NCI-H82 (cell line): ENCODE data around the gene B3GALT6.

Experiments used
- DNase-seq: peaks from one replicate; lab custom pipeline; 2025; lab: John Stamatoyannopoulos, UW

B3GALT6 gene

DNA sequence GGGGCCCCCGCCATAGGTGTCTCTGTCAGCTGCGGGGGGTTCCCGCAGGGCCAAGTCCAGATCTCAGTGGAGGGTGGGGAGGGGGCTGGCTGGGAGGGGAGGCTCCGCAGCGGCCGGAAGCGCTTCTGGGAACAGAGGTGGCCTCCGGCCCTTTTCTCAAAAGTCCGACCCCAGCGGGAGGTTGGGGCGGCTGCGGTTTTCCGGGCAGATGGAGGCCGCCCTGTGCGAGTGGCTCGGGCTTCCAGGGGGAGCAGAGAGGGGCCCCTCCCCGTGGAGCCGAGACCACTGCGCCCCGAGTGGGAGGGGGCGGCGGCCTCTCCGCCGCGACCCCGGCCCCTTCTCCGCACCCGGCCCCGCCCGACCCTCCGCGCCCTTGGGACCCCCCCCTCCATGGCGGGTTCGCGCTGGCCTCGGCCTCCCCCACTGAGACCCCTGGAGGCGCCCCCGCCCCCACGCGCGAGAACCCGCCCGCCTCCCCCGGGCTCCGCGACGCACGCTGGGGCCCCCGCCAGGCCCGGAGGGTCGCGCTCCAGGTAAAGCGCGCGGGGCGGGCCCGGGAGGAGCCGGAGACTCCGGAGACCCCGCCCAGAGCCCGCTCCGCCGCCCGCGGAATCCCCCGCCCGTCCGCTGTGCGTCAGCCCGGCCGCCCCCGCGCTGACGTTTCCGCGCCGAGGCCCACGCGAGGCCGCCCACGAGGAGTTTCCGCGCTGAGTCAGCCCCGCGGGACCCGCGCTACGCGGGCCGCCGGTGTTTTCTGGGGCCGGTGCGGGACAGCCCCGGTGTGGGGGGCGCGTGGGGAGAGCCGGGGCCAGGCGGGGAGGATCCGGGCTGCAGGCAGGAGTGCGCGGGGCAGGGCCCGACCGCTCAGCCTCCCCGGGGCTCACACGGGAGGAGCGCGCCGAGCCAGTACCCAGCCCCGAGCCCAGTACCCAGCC, 30.9 kb upstream of the B3GALT6 start:
- DNase-seq, result no peak

DNA sequence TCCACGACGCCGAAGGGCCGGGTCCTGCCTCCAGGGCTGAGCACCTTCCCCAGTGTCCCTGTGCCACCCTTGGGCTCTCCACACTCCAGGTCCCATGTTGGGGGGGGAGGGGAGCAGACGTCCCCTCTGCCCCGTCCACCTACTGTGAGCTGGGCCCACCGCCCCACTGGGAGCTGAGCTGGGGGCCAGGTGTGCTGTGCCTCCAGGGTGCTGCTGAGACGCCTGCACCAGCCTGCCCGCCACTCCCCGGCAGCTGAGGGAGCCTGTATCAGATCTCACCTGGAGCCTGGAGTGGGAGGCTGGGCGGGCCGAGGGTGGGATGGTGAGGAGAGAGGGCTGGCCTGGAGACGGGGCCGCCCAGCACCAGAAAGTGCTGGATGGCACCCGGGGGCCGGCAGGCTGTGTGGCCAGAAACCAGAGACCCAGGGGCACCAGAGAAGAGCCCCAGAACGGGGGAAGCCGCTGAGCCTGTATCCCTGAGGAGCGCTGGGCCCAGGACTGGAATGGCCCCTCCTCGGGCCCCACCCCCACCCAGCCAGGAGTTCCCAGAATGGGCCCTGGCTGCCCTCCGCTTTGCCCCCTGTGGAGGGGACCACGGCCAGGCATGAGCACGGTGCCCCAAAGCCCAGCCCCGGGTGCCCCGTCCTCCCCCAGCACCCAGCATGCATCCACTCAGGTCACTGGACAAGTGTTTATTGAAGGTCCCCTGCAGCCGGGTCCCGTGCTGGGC, 29.0 kb upstream of the B3GALT6 start:
- DNase-seq, result no peak

DNA sequence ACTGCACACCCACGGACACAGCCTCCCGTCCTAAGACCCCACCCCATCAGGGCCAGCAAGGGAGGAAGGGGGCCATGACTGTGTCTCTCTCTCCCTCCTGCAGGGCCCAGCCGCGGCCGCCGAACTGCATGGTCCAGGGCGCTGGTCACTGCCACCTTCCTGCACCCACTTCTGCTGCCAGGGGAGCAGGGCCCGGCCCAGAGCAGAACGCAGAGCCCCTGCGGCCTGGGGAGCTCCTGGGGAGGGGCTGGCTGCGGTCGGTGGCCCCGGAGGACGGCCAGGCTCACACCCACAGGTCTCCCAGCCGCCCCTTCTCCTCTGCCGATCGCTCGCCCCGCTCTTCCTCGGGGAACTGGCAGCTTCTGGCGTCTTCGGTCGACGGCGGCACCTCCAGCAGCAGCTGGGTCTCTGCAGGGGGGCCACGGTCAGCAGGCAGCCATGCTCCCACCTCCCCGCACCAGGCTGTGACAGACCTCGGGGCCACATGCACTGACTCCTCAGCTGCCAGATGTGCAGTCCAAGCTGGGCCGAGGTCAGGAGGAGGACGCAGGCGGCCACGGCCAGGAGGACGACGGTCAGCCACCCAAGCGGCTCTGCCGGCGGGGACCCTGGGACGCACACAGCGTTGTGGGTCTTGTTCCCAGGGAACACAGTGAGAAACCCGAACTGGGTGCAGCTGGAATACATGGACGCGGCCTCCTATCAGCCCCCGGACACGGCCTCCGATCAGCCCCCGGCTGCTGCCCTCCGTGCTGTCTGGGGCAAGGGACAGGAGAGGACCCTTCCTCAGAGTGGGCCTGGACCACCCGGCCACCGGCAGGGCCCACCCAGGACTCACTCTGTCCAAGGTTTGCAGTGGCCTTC, 28.2 kb upstream of the B3GALT6 start:
- peak; percentile 38 for DNase-seq

DNA sequence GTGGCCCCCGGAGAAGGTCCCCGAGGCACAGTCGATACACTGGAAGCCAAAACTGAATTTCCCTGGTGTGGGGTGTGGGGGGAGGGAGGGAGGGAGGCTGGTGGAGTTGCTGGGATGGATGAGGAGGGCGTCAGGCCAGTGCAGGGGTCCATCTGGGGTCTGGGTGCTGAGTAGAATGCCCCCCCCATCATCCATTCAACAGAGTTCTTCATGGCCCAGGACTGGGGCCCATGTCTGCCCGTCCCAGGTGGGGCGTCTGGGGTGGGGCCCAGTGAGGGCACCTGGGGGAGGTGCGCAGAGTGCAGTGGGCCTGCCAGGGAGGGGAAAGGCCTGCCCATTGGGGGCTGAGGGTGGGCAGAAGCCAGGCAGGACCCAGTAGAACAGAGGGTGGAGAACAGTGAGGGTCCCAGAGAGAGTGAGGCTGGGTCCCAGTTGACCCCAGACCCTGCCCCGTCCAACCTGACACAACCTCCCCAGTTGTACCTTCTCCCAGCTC, 27.6 kb upstream of the B3GALT6 start:
- DNase-seq, result no peak

DNA sequence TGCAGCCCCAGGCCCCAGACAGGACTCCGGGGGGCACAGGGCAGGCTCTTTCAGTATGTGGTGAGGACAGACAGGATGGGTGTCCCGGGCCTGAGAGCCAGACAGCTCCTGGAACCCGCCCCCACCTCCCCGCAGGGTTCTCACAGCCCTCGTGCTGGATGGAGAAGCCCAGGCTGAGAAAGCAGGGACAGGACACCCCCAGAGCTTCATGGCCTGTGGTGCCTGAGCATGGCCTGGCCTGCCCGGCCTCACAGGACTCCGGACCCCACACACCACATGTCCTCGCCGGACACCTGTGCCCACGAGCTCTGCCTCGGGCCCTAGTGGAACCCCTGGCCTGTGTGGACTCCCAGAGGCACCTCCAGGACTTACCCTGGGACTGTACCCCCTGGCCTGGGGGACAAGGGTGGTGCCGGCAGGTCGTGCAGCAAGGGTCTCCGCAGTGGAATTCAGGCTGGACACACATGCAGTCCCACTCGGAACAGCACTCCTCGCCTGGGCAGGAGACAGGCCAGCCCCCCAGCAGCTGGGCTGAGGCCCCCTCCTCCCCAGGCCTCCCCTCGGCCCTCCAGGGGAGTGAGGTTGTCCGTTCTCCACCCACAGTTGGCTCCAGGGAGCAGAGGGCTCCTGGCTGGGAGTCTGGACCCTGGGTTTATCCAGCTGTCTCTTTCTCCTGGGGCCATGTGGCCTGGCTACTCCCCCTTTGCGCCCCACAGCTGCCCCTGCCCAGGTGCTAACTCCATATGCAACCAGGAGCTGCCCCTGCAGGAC, 26.9 kb upstream of the B3GALT6 start:
- DNase-seq, result no peak

DNA sequence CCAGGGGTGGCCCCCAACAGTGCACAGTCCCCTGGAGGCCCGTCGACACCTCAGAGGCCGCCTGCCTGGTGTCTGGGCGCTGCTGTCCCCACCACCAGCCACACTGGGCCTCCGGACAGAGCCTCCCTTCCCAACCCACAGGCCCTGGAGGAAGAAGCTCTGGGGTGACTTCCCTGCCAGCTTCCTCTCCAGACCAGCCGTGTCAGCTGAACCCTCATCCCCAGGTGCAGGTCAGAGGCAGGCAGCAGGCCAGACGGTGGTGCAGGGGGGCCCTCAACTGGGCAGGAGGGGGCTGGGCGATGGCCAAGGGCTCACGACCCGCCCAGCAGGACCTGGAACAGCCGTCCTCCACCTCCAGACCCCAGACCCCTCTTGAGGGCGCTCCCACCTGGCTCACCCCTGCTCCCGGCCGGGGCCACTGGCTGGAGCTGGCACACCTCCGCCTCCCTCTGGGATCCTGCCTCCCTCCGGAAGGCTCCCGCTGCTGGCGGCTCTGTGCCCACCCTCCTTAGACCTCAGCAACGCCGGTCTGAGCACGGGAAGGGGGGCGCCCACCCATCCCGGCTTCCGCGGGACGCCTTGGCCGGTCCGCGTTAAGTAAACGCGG, 26.2 kb upstream of the B3GALT6 start:
- DNase-seq, result no peak

DNA sequence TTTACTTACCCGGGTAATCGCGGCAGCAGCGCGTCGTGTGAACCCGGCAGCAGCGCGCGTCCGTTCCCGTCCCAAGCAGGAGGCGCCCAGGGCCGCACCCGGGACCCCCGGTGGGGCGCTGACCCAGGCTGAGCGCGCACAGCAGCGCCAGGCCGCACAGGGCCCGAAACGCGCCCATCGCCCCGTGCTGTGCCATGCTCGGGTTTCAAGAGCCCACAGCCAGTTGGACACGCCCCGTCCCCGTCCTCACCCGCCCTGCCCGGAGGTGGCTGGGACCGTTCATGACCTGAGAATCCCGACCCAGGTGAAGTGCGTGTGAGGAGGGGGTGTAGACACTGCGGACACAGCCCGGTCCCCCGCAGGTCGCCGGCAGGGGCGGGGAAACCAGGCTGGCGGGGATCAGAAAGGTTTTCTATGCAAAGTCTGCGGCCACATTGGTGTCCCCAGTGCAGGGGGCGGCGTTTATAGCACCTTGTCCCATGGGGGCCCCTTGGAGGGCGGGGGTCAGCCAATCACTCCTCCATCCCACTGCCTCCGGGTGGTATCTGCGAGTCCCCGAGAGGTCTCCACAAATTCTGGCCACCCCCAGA, 25.6 kb upstream of the B3GALT6 start, which contains the start of gene TNFRSF18:
TSS of gene TNFRSF18 (minus strand) at position 217 of the 590 bp plus-strand sequence. CDS start at position 196, 21 bp downstream.
- no peak for DNase-seq

DNA sequence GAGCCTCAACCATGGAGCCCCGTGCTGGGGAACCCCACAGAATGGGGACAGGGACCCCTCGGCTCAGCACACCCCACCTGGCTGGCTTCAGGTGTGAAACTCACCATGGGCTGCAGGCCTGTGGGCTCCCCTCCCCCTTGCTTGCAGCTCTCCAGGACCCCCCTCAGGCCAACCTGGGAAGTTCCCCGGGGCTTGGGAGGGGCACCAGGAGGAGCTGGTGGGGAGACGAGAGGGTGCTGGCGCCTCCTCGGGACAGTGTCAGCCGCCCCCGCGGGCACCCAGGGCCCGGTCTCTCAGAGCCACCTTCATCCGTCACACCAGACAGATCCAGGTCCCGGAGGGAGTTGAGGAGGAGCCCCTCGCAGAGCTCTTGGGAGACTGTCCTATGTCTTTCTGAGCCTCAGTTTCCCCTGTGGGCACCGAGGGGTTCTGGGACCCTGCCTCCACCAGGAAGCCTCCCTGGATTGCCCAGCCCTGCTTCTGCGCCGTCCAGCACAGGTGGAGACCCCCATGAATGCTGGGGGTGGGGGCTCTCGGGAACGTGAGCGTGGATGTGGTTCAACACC, 25.0 kb upstream of the B3GALT6 start:
- no peak for DNase-seq

DNA sequence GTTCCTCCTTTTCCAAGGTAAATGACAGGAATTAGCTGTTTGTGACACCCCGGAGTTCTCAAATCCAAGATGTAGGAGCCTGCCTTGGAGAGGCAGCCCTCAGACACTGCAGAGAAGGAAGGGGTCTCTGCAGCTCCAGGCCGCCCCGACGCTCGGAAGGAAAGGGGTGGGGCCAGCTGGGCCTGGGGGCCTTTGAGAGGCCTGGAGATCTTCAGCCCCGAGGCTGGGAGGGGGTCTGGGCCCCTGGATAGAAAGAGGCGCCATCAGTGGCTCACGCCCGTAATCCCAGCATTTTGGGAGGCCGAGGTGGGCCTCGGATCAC, 24.5 kb upstream of the B3GALT6 start:
- DNase-seq, result no peak

DNA sequence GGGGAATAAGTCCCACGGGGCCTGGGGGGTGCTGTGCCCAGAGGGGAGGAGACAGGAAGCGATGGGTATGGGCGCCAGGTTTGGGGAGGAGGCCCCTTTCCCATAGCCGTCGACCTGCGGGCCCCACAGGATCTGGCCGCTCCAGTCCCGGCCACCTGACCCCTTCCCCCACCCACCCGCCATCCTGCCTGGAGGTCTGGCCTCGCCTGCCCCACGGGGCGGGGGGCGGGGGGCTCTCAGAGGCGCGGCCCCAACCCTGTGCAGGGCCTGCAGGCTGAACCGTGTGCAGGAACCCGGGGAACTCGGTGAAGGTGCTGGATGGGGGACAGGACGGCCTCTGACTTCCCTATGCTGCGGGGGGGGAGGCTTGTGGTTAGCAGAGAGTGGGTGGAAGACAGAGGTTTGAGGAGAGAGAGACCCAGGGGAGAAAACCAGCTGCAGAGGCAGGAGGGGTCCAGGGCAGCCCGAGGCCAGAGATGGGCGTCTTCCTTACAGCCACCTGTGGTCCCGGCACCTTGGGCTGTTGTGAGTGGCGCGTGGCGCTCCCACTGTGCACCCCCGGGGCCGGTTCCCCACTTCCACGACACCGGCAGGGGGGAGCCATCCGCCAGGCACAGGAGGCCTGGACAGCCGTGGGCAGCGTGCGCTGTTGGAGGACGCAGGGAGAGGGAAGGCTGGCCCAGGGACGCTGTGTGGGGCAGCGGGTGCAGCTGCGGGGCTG, 23.2 kb upstream of the B3GALT6 start:
- DNase-seq, result no peak

DNA sequence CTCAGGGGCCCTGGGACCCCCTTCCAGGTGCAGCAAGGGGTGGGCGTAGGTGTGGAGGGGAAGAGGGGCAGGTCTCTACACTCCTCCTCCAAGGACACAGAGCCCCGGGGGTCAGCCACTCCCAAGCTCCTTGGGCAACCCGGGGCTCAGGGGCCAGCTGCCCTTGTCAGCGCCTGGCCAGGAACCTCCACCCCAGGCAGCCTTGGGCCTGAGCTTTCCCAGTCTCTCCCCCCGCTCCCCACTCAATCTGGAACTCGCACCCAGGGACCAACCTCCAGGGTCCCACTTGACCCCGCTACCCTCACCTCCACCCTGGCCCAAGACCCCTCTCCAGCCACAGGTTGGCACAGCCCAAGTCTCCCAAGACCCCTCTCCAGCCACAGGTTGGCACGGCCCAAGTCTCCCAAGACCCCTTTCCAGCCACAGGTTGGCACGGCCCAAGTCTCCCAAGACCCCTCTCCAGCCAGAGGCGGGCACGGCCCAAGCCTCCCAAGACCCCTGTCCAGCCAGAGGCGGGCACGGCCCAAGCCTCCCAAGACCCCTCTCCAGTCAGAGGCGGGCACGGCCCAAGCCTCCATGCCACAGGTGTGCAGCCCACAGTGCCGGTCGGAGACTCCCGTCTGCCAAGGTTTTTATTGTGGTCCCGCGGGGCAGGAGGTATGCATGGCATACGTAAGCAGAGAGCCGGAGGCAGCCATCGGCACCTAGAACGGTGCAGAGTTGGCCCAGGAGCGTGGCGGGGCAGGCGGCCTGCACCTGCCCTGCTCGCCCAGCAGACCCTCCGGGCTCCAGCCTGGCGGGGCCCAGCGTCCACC, 21.1 kb upstream of the B3GALT6 start:
- DNase-seq, result no peak

DNA sequence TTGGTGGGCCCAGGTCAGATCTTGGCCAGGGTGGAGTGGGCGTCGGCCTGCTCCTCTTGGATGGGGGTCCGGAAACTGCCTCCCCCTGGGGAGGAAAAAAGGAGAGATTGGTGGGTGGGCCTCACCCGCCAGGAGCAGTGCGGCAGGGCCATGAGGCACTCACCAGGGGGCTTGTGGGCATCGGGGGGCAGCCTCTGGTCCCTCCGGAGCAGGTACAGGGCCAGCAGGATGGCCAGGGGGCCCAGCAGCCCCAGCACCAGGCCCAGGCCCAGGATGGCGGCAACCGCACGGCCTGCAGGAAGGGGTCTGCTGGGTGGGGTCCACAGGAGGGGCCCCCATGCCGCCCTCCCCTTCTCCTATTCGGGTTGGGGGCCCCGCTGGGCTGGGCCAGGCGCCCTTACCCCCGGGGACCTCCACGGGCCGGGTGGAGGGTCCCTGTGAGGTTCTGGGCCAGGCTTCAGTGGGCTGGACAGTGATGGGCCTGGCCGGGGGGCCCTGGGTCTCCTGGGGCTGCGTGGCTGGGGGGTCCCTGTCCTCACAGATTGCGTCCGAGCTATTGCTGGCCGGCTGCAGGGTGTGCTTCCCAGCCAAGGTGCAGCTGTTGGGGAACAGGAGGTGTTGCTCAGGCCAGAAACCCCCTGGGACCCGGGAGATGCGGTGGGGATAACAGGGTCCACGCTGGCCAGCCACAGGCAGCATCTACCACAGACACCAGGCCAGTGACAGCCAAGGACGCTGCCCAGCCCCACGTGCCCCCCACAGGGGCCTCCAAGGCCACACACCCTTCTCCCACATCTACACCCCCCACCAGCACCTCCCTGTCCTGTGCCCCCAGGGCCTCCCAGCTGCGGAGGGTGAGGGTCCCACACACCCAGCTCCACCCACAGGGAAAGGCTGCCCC, 20.2 kb upstream of the B3GALT6 start:
- DNase-seq, result no peak

DNA sequence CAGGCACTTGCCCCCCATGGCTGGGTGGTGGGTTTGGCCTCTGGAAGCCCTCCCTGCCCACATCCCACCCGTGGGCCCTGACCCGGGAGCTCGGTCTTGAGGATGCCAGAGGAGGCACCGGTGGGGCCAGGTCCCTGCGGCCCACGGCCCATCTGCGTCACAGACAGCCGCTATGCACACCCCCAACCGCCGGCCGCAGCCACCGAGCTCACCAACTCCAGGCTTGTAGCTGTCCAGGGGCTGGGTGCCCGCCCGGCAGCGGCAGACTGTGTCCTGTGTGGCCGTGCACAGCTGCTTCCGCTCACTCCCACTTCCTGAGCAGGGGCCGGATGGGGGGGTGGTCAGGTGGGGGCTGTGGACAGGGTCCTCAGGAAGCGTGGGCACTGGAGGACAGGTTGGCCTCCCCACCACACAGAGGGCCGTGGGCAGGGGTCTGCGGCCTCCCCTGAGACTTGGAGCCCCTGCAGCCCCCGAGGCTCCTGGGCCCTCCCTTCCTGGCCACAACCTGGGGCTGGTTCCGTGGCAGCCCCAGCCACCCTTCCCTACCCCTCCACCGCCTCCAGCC, 19.2 kb upstream of the B3GALT6 start:
- DNase-seq, result no peak

DNA sequence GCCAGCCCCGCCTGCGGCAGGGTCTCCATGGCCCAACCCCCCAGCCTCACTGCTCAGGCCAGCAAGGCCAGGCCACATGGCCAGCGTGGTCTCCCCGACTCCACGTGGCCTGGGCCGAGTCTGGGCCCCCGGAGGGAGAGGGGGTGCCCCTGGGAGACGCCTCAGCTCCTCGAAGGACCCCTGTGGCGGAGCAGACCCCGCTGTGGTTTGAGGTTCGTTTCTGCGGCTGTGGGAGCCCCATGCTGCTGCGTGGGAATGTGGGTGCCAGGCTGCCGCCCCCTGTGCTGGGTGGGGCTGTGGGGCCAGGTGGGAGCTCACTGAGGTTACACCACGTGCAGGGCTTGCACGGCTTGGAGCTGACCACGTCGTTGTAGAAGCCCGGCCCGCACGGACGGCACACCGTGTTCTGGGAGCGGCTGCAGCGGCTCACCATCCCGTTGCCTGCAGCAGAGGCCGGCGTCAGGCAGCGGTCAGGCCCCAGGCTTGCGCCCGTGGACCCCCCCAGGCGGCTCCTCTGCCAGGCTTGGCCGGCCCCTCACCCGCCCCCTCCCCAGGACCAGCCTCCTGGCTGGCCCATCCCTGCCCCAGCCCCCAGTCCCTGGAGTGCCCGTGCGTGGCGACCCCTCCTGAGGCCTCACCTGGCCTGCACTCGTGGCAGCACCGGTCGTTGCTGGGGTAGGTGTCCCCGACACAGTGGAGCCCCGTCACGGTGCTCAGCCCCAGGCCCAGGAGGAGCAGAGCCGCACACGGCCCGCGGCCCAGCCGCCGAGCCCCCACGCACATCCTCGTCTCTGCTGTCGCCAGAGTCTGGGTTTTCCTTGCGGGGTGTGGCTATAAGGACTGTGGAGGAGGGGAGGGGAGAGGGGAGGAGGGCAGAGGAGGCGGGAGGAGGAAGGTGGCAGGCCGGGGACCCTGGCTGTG, 18.4 kb upstream of the B3GALT6 start, which contains the start of gene TNFRSF4:
TSS of gene TNFRSF4 (minus strand) at position 809 of the 921 bp plus-strand sequence. CDS start at position 783, 26 bp downstream.
- DNase-seq, result no peak

DNA sequence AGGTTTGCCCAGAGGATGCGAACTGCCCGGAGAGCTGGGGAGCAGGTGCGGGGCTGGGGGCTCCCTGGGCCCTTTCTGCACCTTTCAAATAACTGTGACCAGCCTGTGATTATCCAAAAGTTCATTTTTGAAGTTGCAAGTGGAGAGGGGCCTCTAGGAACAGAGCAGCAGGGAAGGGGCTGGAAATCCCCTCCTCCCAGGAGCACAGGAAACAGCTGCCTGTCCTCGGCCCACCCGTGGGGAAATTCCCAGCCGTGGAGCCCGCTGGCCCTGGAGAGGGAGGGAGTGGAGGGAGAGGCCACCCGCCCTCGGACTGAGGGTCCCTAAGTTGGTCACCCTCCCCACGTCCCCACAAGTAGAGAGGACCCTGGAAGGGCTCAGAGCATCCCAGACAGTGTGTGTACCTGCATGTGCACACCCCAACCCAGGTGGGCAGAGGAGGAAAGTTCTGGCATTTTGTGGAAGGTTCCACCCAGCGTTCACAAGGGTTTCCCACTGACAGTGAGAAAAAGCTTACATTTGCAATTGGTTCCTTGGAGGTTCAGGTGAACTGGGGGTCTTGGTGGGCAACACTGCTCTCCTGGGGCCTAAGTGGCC, 16.9 kb upstream of the B3GALT6 start:
- DNase-seq, result no peak
